ENCODE measurements around the gene NAA15.
"Not testable (repeated sequence)": the region's sequence is repeated elsewhere in the genome, so short reads cannot be mapped to it uniquely, and the experiment has no call there.

The NAA15 gene

GRCh38 chr4:139402436-139402835 lies 101.1 kb downstream of the NAA15 start:
- Mint-ChIP-seq H3K4me1 (ENCODE audit: low read depth in 2 of 2) (no peaks in the 10 kb centered on the region), H3K36me3 (ENCODE audit: insufficient read depth) (peaks cover 3% of the 10 kb centered on the region), H3K27me3 (no peaks in the 10 kb centered on the region), H3K9me3 (peaks cover 0 to 1% of the 10 kb centered on the region in 2 donors), H3K27ac (no peak overlapping the region), H3K4me3 (no peak overlapping the region)
- DNase-seq (no peak), ATAC-seq (replicated peaks) (no peak)

- H3K4me3 Mint-ChIP-seq, result no peak overlapping the region
- peaks cover 3% of the 10 kb centered on the region for H3K36me3 Mint-ChIP-seq (ENCODE audit: insufficient read depth)
- ATAC-seq (replicated peaks) (no peak), DNase-seq (no peak)
- H3K4me1 Mint-ChIP-seq (ENCODE audit: low read depth in 2 of 2), result no peaks in the 10 kb centered on the region
- H3K27ac Mint-ChIP-seq, result peak overlapping the region in 1 of 2 donors; percentile 57
- H3K27me3 Mint-ChIP-seq, result no peaks in the 10 kb centered on the region
- H3K9me3 Mint-ChIP-seq, result peaks cover 0 to 1% of the 10 kb centered on the region in 2 donors
Measured at GRCh38 chr4:139403462-139403861, 102.2 kb downstream of the NAA15 start.

GRCh38 chr4:139410312-139410711 lies 109.0 kb downstream of the NAA15 start:
- peaks cover 3% of the 10 kb centered on the region for H3K36me3 Mint-ChIP-seq (ENCODE audit: insufficient read depth)
- DNase-seq (no peak), ATAC-seq (replicated peaks) (no peak)
- no peak overlapping the region for H3K4me3 Mint-ChIP-seq
- no peaks in the 10 kb centered on the region for H3K27me3 Mint-ChIP-seq
- no peaks in the 10 kb centered on the region for H3K9me3 Mint-ChIP-seq
- H3K27ac Mint-ChIP-seq, result peak overlapping the region in 1 of 2 donors; percentile 22
- peaks cover 0 to 5% of the 10 kb centered on the region in 2 donors for H3K4me1 Mint-ChIP-seq (ENCODE audit: low read depth in 2 of 2)

GRCh38 chr4:139414671-139415210 lies 113.4 kb downstream of the NAA15 start:
- not testable (repeated sequence) for H3K9me3 Mint-ChIP-seq; DNase-seq; ATAC-seq (replicated peaks); H3K4me3 Mint-ChIP-seq; H3K36me3 Mint-ChIP-seq (ENCODE audit: insufficient read depth); H3K27me3 Mint-ChIP-seq; H3K27ac Mint-ChIP-seq
- peaks cover 6 to 17% of the 10 kb centered on the region in 2 donors for H3K4me1 Mint-ChIP-seq (ENCODE audit: low read depth in 2 of 2)

DNA sequence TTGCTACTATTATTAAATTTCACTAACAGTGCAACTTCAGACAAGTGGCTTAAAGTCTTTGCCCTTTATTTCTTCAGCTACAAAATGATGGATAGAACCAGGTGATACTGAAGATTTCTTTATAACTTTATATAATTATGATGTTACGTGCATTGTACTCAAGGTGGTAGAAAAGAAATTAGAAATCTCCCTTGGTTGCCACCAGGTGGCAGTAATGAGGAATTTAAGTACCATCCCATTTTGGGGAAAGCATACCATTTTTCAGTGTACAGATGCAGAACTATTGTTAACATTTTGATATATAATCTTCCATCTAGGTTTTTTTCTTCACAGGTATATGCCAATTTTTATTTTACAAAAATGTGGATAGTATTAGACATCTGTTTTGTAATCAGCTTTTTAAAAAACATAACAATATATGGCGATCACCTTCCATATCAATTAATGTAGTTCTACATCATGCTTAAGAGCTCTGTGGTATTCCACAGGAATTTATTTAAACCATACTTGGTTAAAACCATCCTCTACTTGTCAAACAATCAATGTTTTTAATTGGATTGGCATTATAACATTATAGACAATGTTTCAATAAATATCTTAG lies 114.9 kb downstream of the NAA15 start:
- peak; percentile 54 for ATAC-seq (replicated peaks)
- Mint-ChIP-seq H3K9me3 (no peaks in the 10 kb centered on the region), H3K36me3 (ENCODE audit: insufficient read depth) (peaks cover 2% of the 10 kb centered on the region), H3K27ac (no peak overlapping the region), H3K4me3 (no peak overlapping the region), H3K4me1 (ENCODE audit: low read depth in 2 of 2) (peaks cover 6 to 19% of the 10 kb centered on the region in 2 donors), H3K27me3 (no peaks in the 10 kb centered on the region)
- DNase-seq, result peak; percentile 20 to 21 (median 21)

- Mint-ChIP-seq H3K36me3 (ENCODE audit: insufficient read depth) (peaks cover 2% of the 10 kb centered on the region), H3K9me3 (peaks cover 0 to 8% of the 10 kb centered on the region in 2 donors), H3K27me3 (no peaks in the 10 kb centered on the region), H3K27ac (peak overlapping the region; percentile 59 to 62), H3K4me3 (no peak overlapping the region), H3K4me1 (ENCODE audit: low read depth in 2 of 2) (peaks cover 6 to 14% of the 10 kb centered on the region in 2 donors)
- DNase-seq, result no peak
- peak; percentile 70 for ATAC-seq (replicated peaks)
Measured at GRCh38 chr4:139419388-139419914, 118.1 kb downstream of the NAA15 start.

DNA sequence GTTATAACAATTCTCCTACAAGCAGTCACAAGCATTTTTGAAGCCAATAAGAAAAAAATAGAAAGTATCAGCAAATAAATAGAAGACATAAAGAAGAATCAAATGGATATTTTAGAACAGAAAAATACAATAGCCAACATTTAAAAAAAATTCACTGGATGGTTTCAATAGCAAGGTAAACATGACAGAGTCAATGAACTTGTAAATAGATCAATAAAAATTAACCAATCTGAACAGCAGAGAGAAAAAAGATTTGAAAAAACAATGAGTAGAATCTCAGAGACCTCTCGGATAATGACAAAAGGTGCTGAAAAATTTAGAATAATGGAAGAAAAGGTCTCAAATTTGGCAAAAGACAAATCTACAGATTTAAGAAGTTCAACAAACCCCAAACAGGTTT lies 119.3 kb downstream of the NAA15 start:
- no peak for DNase-seq
- ATAC-seq (replicated peaks), result no peak
- H3K36me3 Mint-ChIP-seq (ENCODE audit: insufficient read depth), result peaks cover 6% of the 10 kb centered on the region
- peak overlapping the region; percentile 59 to 62 for H3K27ac Mint-ChIP-seq
- peaks cover 6 to 14% of the 10 kb centered on the region in 2 donors for H3K4me1 Mint-ChIP-seq (ENCODE audit: low read depth in 2 of 2)
- H3K4me3 Mint-ChIP-seq, result no peak overlapping the region
- no peaks in the 10 kb centered on the region for H3K27me3 Mint-ChIP-seq
- peaks cover 0 to 8% of the 10 kb centered on the region in 2 donors for H3K9me3 Mint-ChIP-seq

GRCh38 chr4:139436122-139436521 lies 134.8 kb downstream of the NAA15 start:
- H3K4me3 Mint-ChIP-seq, result no peak overlapping the region
- H3K27ac Mint-ChIP-seq, result no peak overlapping the region
- H3K4me1 Mint-ChIP-seq (ENCODE audit: low read depth in 2 of 2), result no peaks in the 10 kb centered on the region
- DNase-seq (no peak), ATAC-seq (replicated peaks) (no peak)
- no peaks in the 10 kb centered on the region for H3K36me3 Mint-ChIP-seq (ENCODE audit: insufficient read depth)
- H3K9me3 Mint-ChIP-seq, result no peaks in the 10 kb centered on the region
- H3K27me3 Mint-ChIP-seq, result no peaks in the 10 kb centered on the region

- no peaks in the 10 kb centered on the region for H3K9me3 Mint-ChIP-seq
- no peaks in the 10 kb centered on the region for H3K4me1 Mint-ChIP-seq (ENCODE audit: low read depth in 2 of 2)
- DNase-seq (no peak), ATAC-seq (replicated peaks) (no peak)
- H3K36me3 Mint-ChIP-seq (ENCODE audit: insufficient read depth), result no peaks in the 10 kb centered on the region
- no peaks in the 10 kb centered on the region for H3K27me3 Mint-ChIP-seq
- no peak overlapping the region for H3K4me3 Mint-ChIP-seq
- H3K27ac Mint-ChIP-seq, result no peak overlapping the region
Measured at GRCh38 chr4:139438141-139438540, 136.8 kb downstream of the NAA15 start.

- DNase-seq, result no peak
- Mint-ChIP-seq H3K4me3 (no peak overlapping the region), H3K4me1 (ENCODE audit: low read depth in 2 of 2) (no peaks in the 10 kb centered on the region), H3K36me3 (ENCODE audit: insufficient read depth) (peaks cover 3% of the 10 kb centered on the region), H3K27ac (no peak overlapping the region), H3K9me3 (no peaks in the 10 kb centered on the region), H3K27me3 (no peaks in the 10 kb centered on the region)
- ATAC-seq (replicated peaks), result no peak
Measured at GRCh38 chr4:139441029-139441428, 139.7 kb downstream of the NAA15 start.

DNA sequence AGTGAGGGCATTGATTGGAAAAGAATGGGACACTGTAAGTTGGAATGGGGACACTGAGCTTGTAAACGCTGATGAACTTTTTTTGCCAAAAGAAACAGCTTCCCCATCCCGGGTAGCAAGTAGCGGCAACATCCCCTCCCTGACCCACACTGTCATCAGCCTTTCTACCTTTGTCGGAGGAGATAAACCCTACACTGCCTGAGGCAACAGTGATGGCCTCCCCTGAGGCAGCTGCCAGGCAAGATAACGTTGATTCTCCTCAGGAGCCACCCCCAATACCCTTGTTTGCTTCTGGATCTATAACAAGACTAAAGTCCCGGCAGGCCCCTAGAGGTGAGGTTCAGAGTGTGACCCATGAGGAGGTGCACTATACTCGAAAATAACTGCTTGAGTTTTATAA lies 142.4 kb downstream of the NAA15 start:
- no peaks in the 10 kb centered on the region for H3K9me3 Mint-ChIP-seq
- no peak overlapping the region for H3K4me3 Mint-ChIP-seq
- no peaks in the 10 kb centered on the region for H3K4me1 Mint-ChIP-seq (ENCODE audit: low read depth in 2 of 2)
- no peak overlapping the region for H3K27ac Mint-ChIP-seq
- no peak for ATAC-seq (replicated peaks)
- H3K27me3 Mint-ChIP-seq, result no peaks in the 10 kb centered on the region
- no peak for DNase-seq
- H3K36me3 Mint-ChIP-seq (ENCODE audit: insufficient read depth), result peaks cover 4% of the 10 kb centered on the region

DNA sequence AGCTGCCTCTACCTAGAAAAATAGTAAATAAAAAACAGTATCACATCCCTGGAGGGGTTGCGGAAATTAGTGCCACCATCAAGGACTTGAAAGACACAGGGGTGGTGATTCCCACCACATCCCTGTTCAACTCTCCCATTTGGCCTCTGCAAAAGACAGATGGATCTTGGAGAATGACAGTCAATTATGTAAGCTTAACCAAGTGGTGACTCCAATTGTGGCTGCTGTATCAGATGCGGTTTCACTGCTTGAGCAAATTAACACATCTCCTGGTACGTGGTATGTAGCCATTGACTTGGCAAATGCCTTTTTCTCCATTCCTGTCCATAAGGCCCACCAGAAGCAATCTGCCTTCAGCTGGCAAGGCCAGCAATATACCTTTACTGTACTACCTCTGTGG lies 143.6 kb downstream of the NAA15 start:
- not testable (repeated sequence) for H3K9me3 Mint-ChIP-seq; ATAC-seq (replicated peaks); H3K4me3 Mint-ChIP-seq; H3K27me3 Mint-ChIP-seq; H3K36me3 Mint-ChIP-seq (ENCODE audit: insufficient read depth); H3K4me1 Mint-ChIP-seq (ENCODE audit: low read depth in 2 of 2); H3K27ac Mint-ChIP-seq; DNase-seq

GRCh38 chr4:139447078-139447477 lies 145.8 kb downstream of the NAA15 start:
- ATAC-seq (replicated peaks); DNase-seq; H3K36me3 Mint-ChIP-seq (ENCODE audit: insufficient read depth); H3K4me3 Mint-ChIP-seq; H3K27me3 Mint-ChIP-seq; H3K9me3 Mint-ChIP-seq; H3K4me1 Mint-ChIP-seq (ENCODE audit: low read depth in 2 of 2); H3K27ac Mint-ChIP-seq: not testable (repeated sequence)

GRCh38 chr4:139450586-139450985 lies 149.3 kb downstream of the NAA15 start:
- Mint-ChIP-seq H3K9me3 (no peaks in the 10 kb centered on the region), H3K4me3 (no peak overlapping the region), H3K4me1 (ENCODE audit: low read depth in 2 of 2) (peaks cover 23% of the 10 kb centered on the region in 2 donors), H3K27ac (peak overlapping the region in 1 of 2 donors; percentile 98), H3K27me3 (no peaks in the 10 kb centered on the region), H3K36me3 (ENCODE audit: insufficient read depth) (peaks cover 26% of the 10 kb centered on the region)
- DNase-seq, result no peak
- ATAC-seq (replicated peaks), result no peak

Data from effector memory CD8-positive, alpha-beta T cell (primary cell).